GM19239 (cell line): Measurements from ENCODE around the gene TRPV3.
"Not testable (repeated sequence)": the region's sequence is repeated elsewhere in the genome, so short reads cannot be mapped to it uniquely, and the experiment has no call there.

Source experiments
- DNase-seq: peaks from one replicate; pipeline ENCODE4 v3.0.0; 2011; ENCODE audit warnings: low spot score; ENCODE audit not compliant: insufficient read length
- FAIRE-seq: peaks from 2 replicates; lab custom pipeline; 2011; peaks lifted over from hg19 to GRCh38; lab: Jason Lieb, UNC

Gene TRPV3

GRCh38 chr17:3497101-3497500 lies 60.5 kb downstream of the TRPV3 start:
- FAIRE-seq (no peak), DNase-seq (no peak)

- FAIRE-seq (no peak), DNase-seq (no peak)
These were observed 72.0 kb downstream of the TRPV3 start for GRCh38 chr17:3485481-3486068.

- FAIRE-seq (no peak), DNase-seq (no peak)
These were observed 74.8 kb downstream of the TRPV3 start for GRCh38 chr17:3482852-3483251.

- FAIRE-seq = no peak
- no peak for DNase-seq
These were observed 77.6 kb downstream of the TRPV3 start for GRCh38 chr17:3479988-3480387.

GRCh38 chr17:3475812-3476610 lies 81.6 kb downstream of the TRPV3 start, which contains the start of gene ASPA:
Gene ASPA (plus strand): TSS chr17:3475997. CDS start chr17:3476160, 163 bp downstream.
- no peak for FAIRE-seq
- no peak for DNase-seq

GRCh38 chr17:3475251-3475685 lies 82.3 kb downstream of the TRPV3 start:
- DNase-seq = no peak
- no peak for FAIRE-seq

GRCh38 chr17:3474212-3474611 lies 83.4 kb downstream of the TRPV3 start:
- FAIRE-seq (peak; percentile 75), DNase-seq (peak; percentile 27)

GRCh38 chr17:3472137-3472536 lies 85.5 kb downstream of the TRPV3 start:
- no peak for FAIRE-seq
- no peak for DNase-seq

GRCh38 chr17:3471599-3471998 lies 86.0 kb downstream of the TRPV3 start, which contains the start of gene SPATA22:
Gene SPATA22 (minus strand): TSS chr17:3471819. CDS start chr17:3469325, 2,494 bp downstream.
- FAIRE-seq = no peak

GRCh38 chr17:3469529-3469928 lies 88.1 kb downstream of the TRPV3 start:
- no peak for DNase-seq

More at GRCh38 chr17:3471599-3471998, 86.0 kb downstream of the TRPV3 start, which contains the start of gene SPATA22:
- DNase-seq = no peak

GRCh38 chr17:3466355-3466754 lies 91.3 kb downstream of the TRPV3 start:
- not testable (repeated sequence) for FAIRE-seq

More at GRCh38 chr17:3469529-3469928, 88.1 kb downstream of the TRPV3 start:
- FAIRE-seq = no peak

More at GRCh38 chr17:3466355-3466754, 91.3 kb downstream of the TRPV3 start:
- not testable (repeated sequence) for DNase-seq
